NK-92 (cell line): ENCODE measurements around the gene KPNA1.
"Not testable (repeated sequence)": the region's sequence is repeated elsewhere in the genome, so short reads cannot be mapped to it uniquely, and the experiment has no call there.

ENCODE experiments used
- DNase-seq: peaks from one replicate; lab custom pipeline; 2025; ENCODE audit not compliant: unreplicated experiment; lab: John Stamatoyannopoulos, UW

Gene KPNA1

GRCh38 chr3:122481390-122481789 lies 33.3 kb downstream of the KPNA1 start:
- no peak for DNase-seq

- DNase-seq: no peak
Observed at GRCh38 chr3:122476532-122476931, 38.2 kb downstream of the KPNA1 start.

GRCh38 chr3:122475316-122475715 lies 39.4 kb downstream of the KPNA1 start:
- no peak for DNase-seq

- DNase-seq: no peak
Observed at GRCh38 chr3:122469659-122470058, 45.1 kb downstream of the KPNA1 start.

GRCh38 chr3:122468896-122469533 lies 45.7 kb downstream of the KPNA1 start:
- no peak for DNase-seq

GRCh38 chr3:122466701-122467240 lies 48.0 kb downstream of the KPNA1 start:
- DNase-seq: no peak

GRCh38 chr3:122464659-122465058 lies 50.1 kb downstream of the KPNA1 start:
- no peak for DNase-seq

GRCh38 chr3:122462406-122462805 lies 52.3 kb downstream of the KPNA1 start:
- no peak for DNase-seq

GRCh38 chr3:122461806-122462205 lies 52.9 kb downstream of the KPNA1 start:
- no peak for DNase-seq

- DNase-seq: no peak
Observed at GRCh38 chr3:122458992-122459391, 55.7 kb downstream of the KPNA1 start.

GRCh38 chr3:122457706-122458105 lies 57.0 kb downstream of the KPNA1 start:
- no peak for DNase-seq

GRCh38 chr3:122456074-122456473 lies 58.7 kb downstream of the KPNA1 start:
- DNase-seq: no peak

- DNase-seq: no peak
Observed at GRCh38 chr3:122451371-122451770, 63.4 kb downstream of the KPNA1 start.

GRCh38 chr3:122448218-122448617 lies 66.5 kb downstream of the KPNA1 start:
- not testable (repeated sequence) for DNase-seq

GRCh38 chr3:122444491-122444887 lies 70.2 kb downstream of the KPNA1 start:
- not testable (repeated sequence) for DNase-seq

GRCh38 chr3:122443762-122444490 lies 70.8 kb downstream of the KPNA1 start:
- not testable (repeated sequence) for DNase-seq

- no peak for DNase-seq
Observed at GRCh38 chr3:122443090-122443489, 71.6 kb downstream of the KPNA1 start.

- DNase-seq: no peak
Observed at GRCh38 chr3:122435950-122436349, 78.8 kb downstream of the KPNA1 start.

GRCh38 chr3:122430371-122430770 lies 84.4 kb downstream of the KPNA1 start:
- DNase-seq: no peak

- DNase-seq: no peak
Observed at GRCh38 chr3:122427857-122428471, 86.8 kb downstream of the KPNA1 start.

- no peak for DNase-seq
Observed at GRCh38 chr3:122421836-122422235, 92.9 kb downstream of the KPNA1 start.

GRCh38 chr3:122421101-122421500 lies 93.6 kb downstream of the KPNA1 start:
- no peak for DNase-seq
